HAP-1 (cell line): ENCODE data around the gene OSBPL5.
A peak's percentile ranks its signal among the peaks of the same experiment; 100 is the strongest.
"Not testable (repeated sequence)": the region's sequence is repeated elsewhere in the genome, so short reads cannot be mapped to it uniquely, and the experiment has no call there.

Experiments
- DNase-seq, 2 experiments: peaks; one replicate each; pipeline ENCODE4 v3.0.0-alpha.2; 2016 to 2020; ENCODE audit warnings: low spot score in 2 of 2
- H3K27me3 ChIP-seq: fragments of 250-450 bp; sonication (Bioruptor Pico); 2 replicates; pipeline ENCODE4 v1.5.1; 2020; ENCODE audit warnings: low read depth, mild to moderate bottlenecking, moderate library complexity
- H3K36me3 ChIP-seq: fragments of 250-450 bp; sonication (Bioruptor Pico); replicated peaks from 2 replicates; pipeline ENCODE4 v1.5.1; 2020; ENCODE audit warnings: mild to moderate bottlenecking
- H3K4me1 ChIP-seq: fragments of 250-450 bp; sonication (Bioruptor Pico); 2 replicates; pipeline ENCODE4 v1.5.1; 2020; ENCODE audit warnings: mild to moderate bottlenecking
- H3K4me3 ChIP-seq: fragments of 250-450 bp; sonication (Bioruptor Pico); 2 replicates; pipeline ENCODE4 v1.5.1; 2020; ENCODE audit warnings: mild to moderate bottlenecking, moderate library complexity
- H3K9me3 ChIP-seq: fragments of 250-450 bp; sonication (Bioruptor Pico); 2 replicates; pipeline ENCODE4 v1.5.1; 2020; ENCODE audit warnings: mild to moderate bottlenecking, moderate library complexity
- in situ Hi-C: fragments of 300-500 bp; cut with MboI; formaldehyde crosslinking; loops from 3 replicates; pipeline ENCODE4 v1.14.3; 2020; ENCODE audit warnings: low sequenced_read_pairs, inconsistent platforms, mixed read lengths

Gene OSBPL5

DNA sequence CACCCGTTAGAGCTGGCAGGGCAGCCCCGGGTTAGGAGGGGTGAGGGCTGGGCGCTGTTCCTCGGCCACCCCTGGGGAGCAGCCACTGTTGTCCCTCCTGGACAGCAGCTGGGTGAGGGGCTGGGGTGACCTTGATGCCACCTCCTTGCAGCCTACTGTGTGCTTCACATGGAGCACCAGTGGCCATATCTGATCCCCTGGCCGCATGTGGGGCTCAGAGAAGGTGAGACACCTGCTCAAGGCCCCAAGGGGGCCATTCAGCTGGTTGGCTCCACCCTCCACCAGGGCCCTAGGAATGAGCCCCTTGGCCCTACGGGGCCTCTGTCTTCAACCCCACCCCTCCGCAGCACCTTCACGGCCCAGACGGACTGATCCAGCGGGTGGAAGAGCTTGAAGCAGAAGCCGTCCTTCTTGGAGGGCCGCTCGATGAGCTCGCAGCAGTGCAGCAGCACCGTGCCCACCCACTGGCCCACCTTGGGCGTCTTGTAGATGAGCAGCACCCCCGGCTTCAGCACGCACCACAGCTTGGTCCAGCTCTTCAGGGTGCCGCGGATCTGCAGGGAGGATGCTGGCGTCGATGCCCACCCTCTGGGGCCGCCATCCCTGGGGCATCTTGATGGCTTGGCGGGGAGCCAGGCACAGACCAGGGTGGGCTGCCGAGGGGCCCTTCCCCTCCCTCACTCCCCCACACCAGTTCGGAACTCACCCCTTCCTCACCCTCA lies 44.9 kb downstream of the OSBPL5 start:
- no peaks in the 10 kb centered on the region for H3K4me1 ChIP-seq
- peaks cover 2% of the 10 kb centered on the region for H3K9me3 ChIP-seq
- no peak overlapping the region for H3K4me3 ChIP-seq
- in situ Hi-C loops: no loop called here
- H3K27me3 ChIP-seq: no peaks in the 10 kb centered on the region
- DNase-seq: no peak
- no peaks in the 10 kb centered on the region for H3K36me3 ChIP-seq

DNA sequence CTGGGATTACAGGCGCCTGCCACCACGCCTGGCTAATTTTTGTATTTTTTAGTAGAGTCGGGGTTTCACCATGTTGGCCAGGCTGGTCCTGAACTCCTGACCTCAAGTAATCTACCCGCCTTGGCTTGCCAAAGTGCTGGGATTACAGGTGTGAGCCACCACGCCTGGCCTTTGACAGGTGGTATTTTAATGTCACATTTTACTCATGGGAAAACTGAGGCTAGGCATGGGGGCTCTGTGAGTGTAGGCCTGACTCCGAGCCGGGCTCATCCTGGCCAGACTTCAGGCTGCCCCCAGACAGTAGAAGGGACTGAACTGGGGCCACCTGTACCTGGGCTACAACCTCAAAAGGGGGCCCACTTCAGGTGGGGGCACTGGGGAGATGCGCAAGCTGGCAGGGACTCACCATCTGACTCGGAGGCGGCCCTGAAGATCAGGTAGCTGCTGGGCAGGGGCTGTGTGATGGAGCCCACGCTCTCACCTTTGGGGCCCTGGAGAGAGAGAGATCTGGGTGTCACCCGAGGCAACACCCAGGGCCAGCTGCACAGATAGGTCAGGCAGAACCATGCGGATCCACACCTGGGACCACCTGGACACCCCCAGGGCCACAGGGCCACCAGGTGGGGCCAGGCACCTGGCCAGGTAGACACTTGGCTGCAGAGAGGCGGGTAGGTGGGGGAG lies 45.8 kb downstream of the OSBPL5 start:
- Histone ChIP-seq H3K4me1 (no peaks in the 10 kb centered on the region), H3K9me3 (peaks cover 9% of the 10 kb centered on the region), H3K27me3 (no peaks in the 10 kb centered on the region), H3K4me3 (no peak overlapping the region), H3K36me3 (no peaks in the 10 kb centered on the region)
- in situ Hi-C loops: no loop called here
- DNase-seq: no peak

DNA sequence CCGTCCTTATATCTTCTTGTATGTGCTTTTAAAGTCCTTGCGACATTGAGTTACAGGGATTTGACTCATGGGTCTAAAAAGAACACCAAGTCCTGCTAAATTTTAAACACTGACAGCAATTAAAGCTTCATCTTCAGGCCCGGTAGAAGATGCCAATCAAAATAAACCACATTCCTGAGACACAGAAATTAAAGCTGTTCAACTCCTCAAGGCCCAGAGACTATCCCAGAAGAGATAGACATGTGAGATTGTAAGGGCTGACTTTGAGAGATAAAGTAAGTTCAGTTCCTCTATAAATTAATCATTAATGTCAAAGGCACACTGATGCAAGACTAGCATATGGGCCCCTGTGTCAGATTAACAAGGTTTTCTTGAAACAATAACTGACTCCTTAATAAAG lies 49.8 kb downstream of the OSBPL5 start:
- Histone ChIP-seq H3K36me3 (no peaks in the 10 kb centered on the region), H3K4me1 (no peaks in the 10 kb centered on the region), H3K27me3 (no peaks in the 10 kb centered on the region), H3K9me3 (peaks cover 14% of the 10 kb centered on the region), H3K4me3 (no peak overlapping the region)
- no peak for DNase-seq
- in situ Hi-C loops: no loop called here

DNA sequence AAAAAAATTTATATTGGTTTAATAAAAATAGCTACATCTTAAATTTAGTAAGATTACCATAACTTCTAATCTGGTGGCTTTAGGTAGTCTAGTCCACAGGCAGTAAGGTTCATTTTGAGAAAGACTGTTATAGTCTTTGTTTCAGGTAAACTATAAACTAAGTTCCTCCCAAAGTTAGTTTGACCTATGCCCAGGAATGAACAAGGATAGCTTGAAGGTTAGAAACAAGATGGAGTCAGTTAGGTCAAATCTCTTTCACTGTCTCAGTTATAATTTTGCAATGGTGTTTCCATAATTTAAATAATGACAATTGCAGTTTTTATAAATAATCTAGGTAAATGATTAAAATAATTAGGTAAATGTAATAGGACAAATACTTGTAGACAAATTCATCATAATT lies 51.4 kb downstream of the OSBPL5 start:
- DNase-seq, H3K27me3 ChIP-seq, H3K4me3 ChIP-seq, in situ Hi-C loops, H3K36me3 ChIP-seq, H3K4me1 ChIP-seq: not testable (repeated sequence)
- peaks cover 14% of the 10 kb centered on the region for H3K9me3 ChIP-seq

DNA sequence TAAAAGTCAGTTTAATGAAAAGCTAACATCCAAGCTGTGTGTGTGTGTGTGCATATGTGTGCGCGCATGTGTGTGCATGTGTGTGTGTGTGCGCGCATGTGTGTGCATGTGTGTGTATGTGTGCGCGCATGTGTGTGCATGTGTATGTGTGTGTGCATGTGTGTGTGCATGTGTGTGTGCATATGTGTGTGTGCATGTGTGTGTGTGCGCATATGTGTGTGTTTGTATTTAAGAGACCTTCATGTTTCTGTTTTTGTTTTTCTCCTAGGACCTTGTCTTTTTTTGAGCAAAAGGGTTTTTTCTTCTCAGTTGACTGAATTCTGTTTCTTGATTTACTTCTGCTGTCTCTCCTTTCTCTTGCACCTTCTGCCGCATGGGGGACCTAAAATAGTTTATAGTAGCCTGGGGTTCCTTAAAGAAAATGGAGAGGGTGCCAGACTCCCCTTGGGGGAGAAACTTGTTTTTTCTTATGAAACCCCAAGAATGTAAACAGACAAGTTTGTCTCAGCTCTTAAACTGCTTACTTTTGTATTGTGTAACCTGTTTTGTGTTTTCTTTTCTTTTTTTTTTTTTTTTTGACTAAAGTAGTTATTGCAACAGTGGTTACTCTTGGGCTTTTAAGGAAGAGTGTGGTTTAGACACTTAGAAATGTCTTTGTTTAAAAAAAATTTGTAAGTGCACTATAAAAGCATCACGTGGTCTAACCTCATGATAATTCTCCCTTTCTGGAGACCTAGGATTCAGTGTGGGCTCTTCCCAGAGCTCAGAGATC lies 53.0 kb downstream of the OSBPL5 start:
- H3K27me3 ChIP-seq: no peaks in the 10 kb centered on the region
- DNase-seq: no peak
- in situ Hi-C loops: no loop called here
- no peaks in the 10 kb centered on the region for H3K4me1 ChIP-seq
- peaks cover 14% of the 10 kb centered on the region for H3K9me3 ChIP-seq
- H3K4me3 ChIP-seq: no peak overlapping the region
- H3K36me3 ChIP-seq: no peaks in the 10 kb centered on the region

DNA sequence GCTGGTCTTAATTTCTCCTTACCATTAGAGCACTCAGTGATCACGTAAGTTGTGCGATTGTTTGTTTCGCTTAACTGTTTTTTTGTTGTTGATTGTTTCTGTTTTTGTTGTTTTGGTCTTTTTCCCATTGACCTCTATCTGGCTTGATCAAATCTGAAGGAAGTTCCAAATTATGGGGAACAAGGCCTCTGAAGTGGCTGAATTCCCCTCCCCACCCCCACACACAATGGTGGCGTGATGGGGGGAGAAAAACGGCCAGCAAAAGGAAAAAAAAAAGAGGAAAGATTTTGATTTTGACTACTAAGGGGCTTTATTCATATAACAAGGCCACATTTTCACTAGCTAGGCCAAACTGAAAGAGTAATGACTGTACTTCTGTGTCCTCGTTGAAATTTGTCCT lies 53.6 kb downstream of the OSBPL5 start:
- Histone ChIP-seq H3K9me3 (peaks cover 14% of the 10 kb centered on the region), H3K36me3 (no peaks in the 10 kb centered on the region), H3K4me3 (no peak overlapping the region), H3K27me3 (no peaks in the 10 kb centered on the region), H3K4me1 (no peaks in the 10 kb centered on the region)
- in situ Hi-C loops: no loop called here
- DNase-seq: no peak

DNA sequence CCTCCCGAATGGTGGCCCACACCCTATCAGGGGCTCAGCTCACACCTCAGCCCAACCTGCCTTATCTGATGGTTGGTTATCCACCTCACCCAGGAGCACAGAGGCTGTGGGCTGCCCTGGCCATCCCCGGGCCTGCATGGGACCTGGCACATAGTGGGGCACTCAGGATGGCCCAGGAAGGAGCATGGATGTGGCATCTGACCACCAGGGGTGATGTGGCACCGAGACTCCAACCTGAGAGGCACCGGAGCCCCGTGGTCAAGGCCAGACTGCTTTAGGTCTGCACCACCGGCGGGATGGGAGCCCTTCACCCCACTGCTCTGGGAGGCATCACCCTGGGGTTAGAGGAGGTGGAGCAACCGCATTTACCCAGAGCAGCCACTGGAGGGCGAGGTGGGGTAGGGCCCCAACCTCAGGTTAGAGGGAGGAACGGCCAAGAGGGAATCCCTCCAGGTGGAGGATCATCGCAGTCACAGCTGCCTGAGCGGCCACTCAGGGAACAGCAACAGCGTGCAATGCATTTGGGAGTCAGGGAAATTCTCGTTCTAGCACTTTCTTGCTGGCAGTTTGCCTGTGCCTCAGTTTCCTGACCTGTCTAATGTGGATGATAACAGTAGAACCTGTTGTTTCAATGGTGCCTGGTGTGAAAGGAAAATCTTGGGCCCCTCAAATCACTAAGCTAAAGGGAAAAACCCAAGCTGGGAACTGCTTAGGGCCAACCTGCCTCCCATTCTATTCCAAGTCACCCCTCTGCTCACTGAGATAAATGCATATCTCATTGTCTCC lies 55.0 kb downstream of the OSBPL5 start:
- Histone ChIP-seq H3K9me3 (peaks cover 10% of the 10 kb centered on the region), H3K4me1 (no peaks in the 10 kb centered on the region), H3K27me3 (no peaks in the 10 kb centered on the region), H3K4me3 (no peak overlapping the region), H3K36me3 (no peaks in the 10 kb centered on the region)
- in situ Hi-C loops: no loop called here
- peak in 1 of 2 experiments; percentile 62 for DNase-seq

DNA sequence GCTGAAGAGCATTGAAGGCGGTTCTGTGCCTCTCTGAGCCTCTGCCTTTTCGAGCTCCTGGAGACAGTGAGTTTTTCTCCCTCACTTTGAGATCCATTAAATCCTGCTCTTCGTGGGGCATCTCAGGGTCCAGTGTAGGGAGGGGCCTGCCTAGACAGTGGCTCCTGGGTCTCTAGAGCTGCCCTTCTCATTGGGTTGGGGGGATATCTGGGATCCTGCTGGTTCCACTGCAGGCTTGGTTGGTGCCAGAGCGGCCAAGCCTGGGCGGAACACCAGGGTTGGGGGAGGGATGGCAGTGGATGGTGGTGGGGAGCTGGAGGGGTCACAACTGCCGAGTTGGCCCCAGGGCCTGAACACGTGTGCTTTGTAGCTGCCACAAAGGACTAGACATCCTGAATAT lies 55.7 kb downstream of the OSBPL5 start:
- H3K9me3 ChIP-seq: peaks cover 5% of the 10 kb centered on the region; the same call in 1 of the 2 replicates
- in situ Hi-C loops: no loop called here
- no peak overlapping the region for H3K4me3 ChIP-seq
- H3K27me3 ChIP-seq: no peaks in the 10 kb centered on the region
- no peaks in the 10 kb centered on the region for H3K36me3 ChIP-seq
- no peaks in the 10 kb centered on the region for H3K4me1 ChIP-seq
- no peak for DNase-seq

DNA sequence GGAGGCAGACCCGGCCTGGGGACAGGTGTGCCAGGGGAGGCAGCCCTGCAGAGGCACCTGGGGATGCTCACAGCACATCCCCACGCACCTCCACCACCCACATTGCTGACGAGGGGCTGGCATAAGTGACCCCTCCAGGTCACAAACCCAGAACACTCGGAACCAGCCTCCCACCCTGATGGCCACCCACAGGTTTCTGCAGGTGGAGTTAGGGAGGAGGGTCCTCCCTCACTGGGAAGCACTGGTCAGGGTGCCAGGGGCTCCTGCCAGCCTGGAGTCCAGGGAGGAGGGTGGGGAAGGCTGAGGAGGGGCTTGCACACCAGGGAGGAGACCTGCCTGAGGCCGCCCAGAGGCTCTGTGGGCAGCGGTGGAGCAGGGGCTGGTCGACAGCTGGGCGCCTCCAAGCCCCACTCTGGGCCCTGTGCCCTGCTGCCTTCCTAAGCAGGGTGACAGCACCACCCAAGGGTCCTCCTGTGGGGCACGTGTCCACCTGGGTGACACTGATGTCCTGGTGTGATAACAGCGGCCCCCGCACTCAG lies 56.9 kb downstream of the OSBPL5 start:
- no peaks in the 10 kb centered on the region for H3K36me3 ChIP-seq
- H3K27me3 ChIP-seq: no peaks in the 10 kb centered on the region
- H3K4me1 ChIP-seq: no peaks in the 10 kb centered on the region
- in situ Hi-C loops: no loop called here
- peak in 1 of 2 experiments; percentile 4 for DNase-seq
- peaks cover 3% of the 10 kb centered on the region; the same call in 1 of the 2 replicates for H3K9me3 ChIP-seq
- no peak overlapping the region for H3K4me3 ChIP-seq

DNA sequence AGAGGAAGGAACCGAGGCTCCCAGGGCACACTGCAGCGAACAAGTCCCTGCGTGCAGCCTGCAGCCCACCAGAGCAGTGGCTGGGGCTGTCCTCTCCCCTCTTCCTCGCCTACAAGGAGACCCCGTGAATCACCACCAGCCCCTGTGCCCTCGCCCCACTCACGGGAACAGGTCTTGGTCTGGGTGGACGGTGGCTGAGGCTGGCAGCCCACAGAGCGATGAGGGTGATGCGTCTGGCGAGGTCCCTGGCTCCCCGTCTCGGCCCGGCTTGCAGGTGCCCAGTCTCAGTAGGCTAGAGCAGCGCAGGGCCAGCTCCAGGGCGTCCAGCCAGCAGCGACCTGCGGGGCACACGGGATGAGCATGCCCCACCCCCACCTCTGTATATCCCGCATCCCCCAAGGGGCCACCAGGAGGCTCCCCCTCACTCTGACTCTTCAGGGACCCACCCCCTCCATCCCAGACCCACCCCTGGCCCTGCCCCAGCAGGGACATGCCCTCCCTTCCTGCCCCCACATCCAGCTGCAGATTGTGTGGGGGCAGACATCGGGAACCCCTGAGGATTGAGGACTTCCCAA lies 57.4 kb downstream of the OSBPL5 start:
- H3K4me1 ChIP-seq: no peaks in the 10 kb centered on the region
- H3K36me3 ChIP-seq: no peaks in the 10 kb centered on the region
- no peaks in the 10 kb centered on the region for H3K27me3 ChIP-seq
- H3K4me3 ChIP-seq: no peak overlapping the region
- H3K9me3 ChIP-seq: peaks cover under 1% of the 10 kb centered on the region; the same call in 1 of the 2 replicates
- in situ Hi-C loops: no loop called here
- DNase-seq: peak in 1 of 2 experiments; percentile 6

DNA sequence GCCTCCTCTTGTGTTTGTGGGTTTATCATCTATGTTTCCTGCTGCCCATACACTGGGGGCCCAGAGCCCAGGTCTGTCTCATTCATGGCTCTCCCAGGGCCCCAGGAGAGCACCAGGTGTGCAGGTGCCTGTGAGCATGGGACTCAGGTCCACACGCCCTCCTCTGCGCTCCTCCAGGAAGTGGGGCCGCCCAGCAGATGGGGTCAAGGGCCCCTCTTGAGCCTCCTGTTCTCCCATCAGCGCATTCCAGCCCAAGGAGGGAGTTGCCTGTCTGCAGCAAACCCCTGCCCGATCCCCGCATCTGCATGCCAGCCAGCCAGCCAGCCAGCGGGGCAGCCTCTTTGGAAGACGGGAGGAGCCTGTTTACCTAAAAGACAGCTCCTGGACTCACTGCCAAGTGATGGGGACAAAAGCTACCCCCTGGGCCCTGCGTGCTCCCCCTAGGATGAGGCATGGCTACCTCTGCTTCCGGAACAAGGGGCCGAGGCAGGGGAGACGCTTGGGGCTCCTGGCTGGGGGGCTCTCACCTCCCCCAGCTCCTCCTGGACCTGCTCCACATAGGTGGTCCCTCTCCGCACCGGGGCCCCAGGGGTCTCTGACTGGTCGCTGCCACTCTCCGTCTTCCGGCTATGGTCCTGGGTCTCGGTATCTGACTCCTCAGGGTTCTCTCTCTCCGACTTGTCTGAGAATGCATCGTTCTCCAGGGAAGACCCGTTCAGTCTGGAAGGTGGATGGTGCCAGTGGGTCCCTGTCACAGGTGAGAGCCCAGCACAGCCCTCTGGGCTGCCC lies 58.2 kb downstream of the OSBPL5 start:
- in situ Hi-C loops: no loop called here

More for the DNA sequence above, 58.2 kb downstream of the OSBPL5 start:
- Histone ChIP-seq H3K36me3 (no peaks in the 10 kb centered on the region), H3K4me1 (no peaks in the 10 kb centered on the region), H3K4me3 (no peak overlapping the region), H3K27me3 (no peaks in the 10 kb centered on the region), H3K9me3 (no peaks in the 10 kb centered on the region)
- peak in 1 of 2 experiments; percentile 5 for DNase-seq
